ENCODE results near the gene HOXC9. TPM values are rescaled to one million over a fixed set of nuclear protein-coding genes. Genes with fewer than 3 reads are reported as not detected.
A peak's percentile ranks its signal among the peaks of the same experiment; 100 is the strongest.

The HOXC9 gene
- total RNA-seq, 6 donors from 2014 or later = 0.17 to 0.23 TPM; not detected in 4

DNA sequence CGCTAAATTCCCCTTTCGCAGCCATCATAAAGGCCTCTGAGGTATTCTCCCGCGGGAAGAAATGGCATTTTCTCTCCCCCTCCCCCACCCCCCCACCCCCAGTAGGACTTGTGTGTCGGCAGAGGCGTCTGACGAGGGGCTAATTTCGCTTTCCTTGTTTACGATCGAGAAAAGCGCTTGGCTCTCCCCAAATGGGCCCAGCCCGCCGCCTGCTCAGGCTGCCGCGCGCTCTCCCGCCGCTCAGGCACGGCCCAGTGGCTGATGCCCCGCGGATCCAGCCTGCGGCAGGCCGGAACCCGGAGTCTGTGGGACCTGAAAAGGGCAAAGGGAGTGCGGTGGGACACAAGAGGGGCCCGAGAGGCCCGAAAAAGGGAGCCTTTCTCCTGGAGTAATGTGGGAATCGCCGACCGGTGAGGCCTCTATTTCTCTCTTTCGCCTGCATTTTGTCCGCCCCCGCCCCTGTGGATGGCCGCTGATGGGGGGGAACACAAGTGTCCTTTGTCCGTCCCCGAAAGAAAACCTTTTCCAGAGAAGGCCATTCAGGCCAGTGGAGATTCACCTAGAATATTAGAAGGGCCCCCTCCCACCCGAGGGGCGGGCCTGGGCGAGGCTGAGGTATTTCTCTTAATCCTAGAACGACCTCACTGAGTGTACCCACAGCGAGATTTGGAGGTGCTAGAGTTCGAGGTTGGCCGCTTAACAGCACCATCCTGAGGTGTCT lies 19.3 kb downstream of the HOXC9 start:
- Histone ChIP-seq H3K4me1 (peaks cover 26 to 33% (median 32%) of the 10 kb centered on the region in 4 donors), H3K4me3 (peak overlapping the region in 1 of 4 donors; percentile 14), H3K36me3 (no peaks in the 10 kb centered on the region), H3K27me3 (peaks cover 1 to 72% (median 42%) of the 10 kb centered on the region in 4 donors), H3K9me3 (no peaks in the 10 kb centered on the region), H3K27ac (peak overlapping the region in 1 of 4 donors; percentile 30)
- DNase-seq (peak in 1 of 2 donors; percentile 74), ATAC-seq (ENCODE audit: low FRiP score in 2 of 2) (no peak)
- 33 to 46% methylated on average over 37 to 43 of the region's 43 CpGs for WGBS, 2 donors
- no peak for TF ChIP-seq EP300 (IDR thresholded peaks at IDR 0.05)
- TF ChIP-seq POLR2A (IDR thresholded peaks at IDR 0.05) = no peak
- no peak for TF ChIP-seq POLR2AphosphoS5 (IDR thresholded peaks at IDR 0.05)
- TF ChIP-seq CTCF (IDR thresholded peaks at IDR 0.05) = no peak

GRCh38 chr12:54019924-54020590 lies 20.1 kb downstream of the HOXC9 start:
- TF ChIP-seq EP300 (IDR thresholded peaks at IDR 0.05) (no peak), POLR2A (IDR thresholded peaks at IDR 0.05) (no peak), CTCF (IDR thresholded peaks at IDR 0.05) (no peak), POLR2AphosphoS5 (IDR thresholded peaks at IDR 0.05) (no peak)
- WGBS, 2 donors = 27 to 30% methylated on average over 9 to 10 of the region's 10 CpGs
- no peak overlapping the region for H3K27ac ChIP-seq
- H3K4me1 ChIP-seq = peaks cover 21 to 30% (median 27%) of the 10 kb centered on the region in 4 donors
- H3K27me3 ChIP-seq = peaks cover 1 to 70% (median 38%) of the 10 kb centered on the region in 4 donors
- ATAC-seq (ENCODE audit: low FRiP score in 2 of 2) = no peak
- no peak overlapping the region for H3K4me3 ChIP-seq
- no peak for DNase-seq
- H3K36me3 ChIP-seq = no peaks in the 10 kb centered on the region
- no peaks in the 10 kb centered on the region for H3K9me3 ChIP-seq

DNA sequence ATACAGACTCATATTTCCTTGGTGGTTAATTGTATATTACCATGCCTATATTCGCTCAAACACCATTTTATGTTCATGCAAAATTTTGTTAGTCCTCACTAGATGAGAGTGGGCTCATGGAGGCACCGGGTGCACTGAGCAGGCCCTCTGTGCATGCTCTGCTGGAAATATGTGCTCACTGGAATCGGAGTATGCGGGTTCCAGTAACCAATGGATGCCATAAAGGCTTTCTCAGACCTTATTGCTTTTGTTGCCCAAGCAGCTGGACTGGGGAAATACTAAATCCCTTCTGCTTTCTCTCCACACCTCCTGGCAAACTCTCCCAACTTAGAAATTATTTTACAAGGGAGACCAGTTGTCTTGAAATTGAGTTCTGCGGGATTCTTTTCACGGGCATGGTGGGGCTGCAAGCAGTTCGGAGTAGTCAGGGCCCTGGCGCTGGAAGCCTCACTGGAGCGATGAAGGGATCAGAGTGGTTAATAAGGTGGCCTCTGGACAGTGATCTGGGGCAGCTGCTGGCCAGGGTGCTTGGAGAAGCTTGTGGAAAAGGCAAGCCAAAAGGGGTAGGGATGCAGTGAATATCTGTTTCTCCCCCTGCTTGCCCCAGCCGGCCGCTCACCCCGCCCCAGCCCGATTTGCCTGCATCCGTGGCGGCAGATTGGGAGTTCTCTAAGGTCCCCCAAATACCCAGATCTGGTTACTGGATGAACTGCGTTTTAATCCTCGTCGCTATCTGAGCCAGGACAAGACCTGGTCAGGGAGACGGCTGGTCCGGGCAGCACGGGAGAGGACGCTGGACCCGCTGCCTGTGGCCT lies 20.8 kb downstream of the HOXC9 start:
- Histone ChIP-seq H3K27ac (no peak overlapping the region), H3K36me3 (no peaks in the 10 kb centered on the region), H3K4me1 (peaks cover 21 to 30% (median 27%) of the 10 kb centered on the region in 4 donors), H3K9me3 (no peaks in the 10 kb centered on the region), H3K4me3 (no peak overlapping the region), H3K27me3 (peaks cover 0 to 67% (median 35%) of the 10 kb centered on the region in 4 donors)
- TF ChIP-seq POLR2A (IDR thresholded peaks at IDR 0.05) = no peak
- TF ChIP-seq CTCF (IDR thresholded peaks at IDR 0.05) = no peak
- TF ChIP-seq POLR2AphosphoS5 (IDR thresholded peaks at IDR 0.05) = no peak
- TF ChIP-seq EP300 (IDR thresholded peaks at IDR 0.05) = no peak
- ATAC-seq (ENCODE audit: low FRiP score in 2 of 2) (no peak), DNase-seq (peak in 1 of 2 donors; percentile 70)
- 27 to 43% methylated on average over 23 of the region's 23 CpGs for WGBS, 2 donors

- Histone ChIP-seq H3K27ac (no peak overlapping the region), H3K36me3 (no peaks in the 10 kb centered on the region), H3K4me3 (no peak overlapping the region), H3K27me3 (peaks cover under 1 to 67% (median 33%) of the 10 kb centered on the region in 4 donors), H3K9me3 (no peaks in the 10 kb centered on the region), H3K4me1 (peaks cover 21 to 30% (median 27%) of the 10 kb centered on the region in 4 donors)
- no peak for ATAC-seq (ENCODE audit: low FRiP score in 2 of 2)
- no peak for TF ChIP-seq CTCF (IDR thresholded peaks at IDR 0.05)
- TF ChIP-seq POLR2A (IDR thresholded peaks at IDR 0.05) = no peak
- no peak for TF ChIP-seq POLR2AphosphoS5 (IDR thresholded peaks at IDR 0.05)
- TF ChIP-seq EP300 (IDR thresholded peaks at IDR 0.05) = no peak
- 29 to 35% methylated on average over 16 of the region's 16 CpGs for WGBS, 2 donors
- peak in 1 of 2 donors; percentile 69 for DNase-seq
Observed at GRCh38 chr12:54021432-54022013, 21.6 kb downstream of the HOXC9 start.

Data from upper lobe of left lung (tissue), 6 donors.